HepG2 (cell line): ENCODE results near the gene NDUFB6. TPM values are rescaled to one million over a fixed set of nuclear protein-coding genes. Genes with fewer than 3 reads are reported as not detected.
A peak's percentile ranks its signal among the peaks of the same experiment; 100 is the strongest.

Experiments
- AHR ChIP-seq: IDR thresholded peaks from 2 replicates; pipeline ENCODE4 v1.6.1; 2018; ENCODE audit warnings: missing genetic modification reagents, missing compliant biosample characterization
- E2F5 ChIP-seq: sonication (generic); formaldehyde crosslinking; conservative IDR thresholded peaks from 2 replicates; pipeline ENCODE4 v1.4.0; 2020; ENCODE audit warnings: missing genetic modification reagents
- MIER3 ChIP-seq: IDR thresholded peaks from 2 replicates; pipeline ENCODE4 v1.6.1; 2016; ENCODE audit warnings: missing compliant biosample characterization, borderline replicate concordance
- MNT ChIP-seq: fragments of 450-650 bp; IDR thresholded peaks from 2 replicates; pipeline ENCODE4 v1.6.1; 2016
- NR3C1 ChIP-seq: sonication (generic); formaldehyde crosslinking; IDR thresholded peaks from 2 replicates; pipeline ENCODE4 v1.4.0; 2020; ENCODE audit warnings: missing genetic modification reagents
- SMYD3 ChIP-seq: sonication (generic); formaldehyde crosslinking; IDR thresholded peaks from 2 replicates; pipeline ENCODE4 v1.8.1; 2023; ENCODE audit warnings: mild to moderate bottlenecking, missing genetic modification reagents
- SP140L ChIP-seq: sonication (generic); formaldehyde crosslinking; IDR thresholded peaks from 2 replicates; pipeline ENCODE4 v1.4.0; 2020; ENCODE audit warnings: missing genetic modification reagents, borderline replicate concordance
- TP53 ChIP-seq: sonication (generic); formaldehyde crosslinking; conservative IDR thresholded peaks from 2 replicates; pipeline ENCODE4 v1.4.0; 2020; ENCODE audit warnings: missing genetic modification reagents
- ZBED4 ChIP-seq: sonication (generic); formaldehyde crosslinking; IDR thresholded peaks from 2 replicates; pipeline ENCODE4 v1.4.0; 2020; ENCODE audit warnings: missing genetic modification reagents, borderline replicate concordance
- ZBTB33 ChIP-seq: sonication (generic); formaldehyde crosslinking; IDR thresholded peaks from 2 replicates; pipeline ENCODE4 v1.4.0; 2020; ENCODE audit warnings: missing genetic modification reagents
- ZBTB7A ChIP-seq: sonication (generic); formaldehyde crosslinking; IDR thresholded peaks from 2 replicates; pipeline ENCODE4 v1.8.0; 2022; ENCODE audit warnings: mild to moderate bottlenecking, missing genetic modification reagents
- ZKSCAN1 ChIP-seq: fragments of 150-350 bp; IDR thresholded peaks from 2 replicates; pipeline ENCODE4 v1.6.1; 2014; ENCODE audit warnings: low read length
- ZNF552 ChIP-seq: sonication (generic); formaldehyde crosslinking; IDR thresholded peaks from 2 replicates; pipeline ENCODE4 v1.9.0; 2022; ENCODE audit warnings: missing genetic modification reagents, mild to moderate bottlenecking, borderline replicate concordance
- ZNF660 ChIP-seq: sonication (generic); formaldehyde crosslinking; IDR thresholded peaks from 2 replicates; pipeline ENCODE4 v1.5.1; 2020; ENCODE audit warnings: mild to moderate bottlenecking, low read depth, missing genetic modification reagents, borderline replicate concordance
- ZNF710 ChIP-seq: sonication (generic); formaldehyde crosslinking; IDR thresholded peaks from 2 replicates; pipeline ENCODE4 v1.5.0; 2020; ENCODE audit warnings: mild to moderate bottlenecking, missing genetic modification reagents, borderline replicate concordance
- ZNF768 ChIP-seq: sonication (generic); formaldehyde crosslinking; IDR thresholded peaks from 2 replicates; pipeline ENCODE4 v1.4.0; 2020; ENCODE audit warnings: missing genetic modification reagents
- ZNF816 ChIP-seq: sonication (generic); formaldehyde crosslinking; IDR thresholded peaks from 2 replicates; pipeline ENCODE4 v1.8.0; 2022; ENCODE audit warnings: missing genetic modification reagents, mild to moderate bottlenecking, borderline replicate concordance
- polyA plus RNA-seq, 8 experiments: library from polyadenylated mRNA; depleted of rRNA in 3 of 8; stranded (reverse) in 7 of 8; unstranded in 1 of 8; fragments of >200 nt; fragmentation: Illumina TruSeq in 4 of 8; extraction: Trizol in 4 of 8; gene quantifications; 2 replicates each; pipeline versions ENCODE4 v1.2.1 to v1.2.3, GENCODE V29; 2011 to 2016; ENCODE audit warnings: low read depth in 4 of 8, missing spikeins in 1 of 8, mixed read lengths in 1 of 8; ENCODE audit not compliant: insufficient read depth in 1 of 8
- total RNA-seq, 5 experiments: library from RNA; depleted of rRNA; stranded (reverse); fragments of >200 nt; fragmentation: Illumina TruSeq; extraction: Trizol; gene quantifications; 2 replicates each; pipeline ENCODE4 v1.2.3, GENCODE V29; 2016; ENCODE audit warnings: low read depth in 1 of 5
- TF ChIP-seq, protein P1 (sequence below): sonication (generic); formaldehyde crosslinking; IDR thresholded peaks from 2 replicates; pipeline ENCODE4 v1.5.0; 2020; ENCODE audit warnings: missing genetic modification reagents, mild to moderate bottlenecking, borderline replicate concordance

NDUFB6 gene
- total and polyA plus RNA-seq, 2 of the 13 experiments (the other 11 are each of a cell fraction or from before 2014, with no cell fraction given), result 31.2 to 81.9 TPM

- 0 out of 2 replicates have a peak, but pooled peaks have one; percentile 62 for TF ChIP-seq ZNF816 (CRISPR knock-in tag)
- TF ChIP-seq E2F5 (CRISPR knock-in tag), result peak; percentile 69; the same call in 1 of the 2 replicates
- no peak for TF ChIP-seq ZNF660 (CRISPR knock-in tag)
- no peak for TF ChIP-seq ZBED4 (CRISPR knock-in tag)
- no peak for TF ChIP-seq TP53 (CRISPR knock-in tag)
- TF ChIP-seq NR3C1 (CRISPR knock-in tag), result no peak
- TF ChIP-seq, protein P1, sequence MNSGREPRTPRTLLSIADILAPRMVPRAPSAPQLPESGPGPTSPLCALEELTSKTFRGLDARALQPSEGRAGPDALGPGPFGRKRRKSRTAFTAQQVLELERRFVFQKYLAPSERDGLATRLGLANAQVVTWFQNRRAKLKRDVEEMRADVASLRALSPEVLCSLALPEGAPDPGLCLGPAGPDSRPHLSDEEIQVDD (CRISPR knock-in tag), result 0 out of 2 replicates have a peak, but pooled peaks have one; percentile 25
- TF ChIP-seq ZBTB7A (CRISPR knock-in tag), result no peak
- TF ChIP-seq AHR (CRISPR knock-in tag), result no peak
- no peak for TF ChIP-seq ZBTB33
- peak; percentile 29; the same call in 1 of the 2 replicates for TF ChIP-seq MNT
- peak; percentile 47; the same call in 1 of the 2 replicates for TF ChIP-seq ZNF768 (CRISPR knock-in tag)
- TF ChIP-seq SMYD3, result no peak
- TF ChIP-seq ZNF710 (CRISPR knock-in tag), result no peak
- 0 out of 2 replicates have a peak, but pooled peaks have one; percentile 20 for TF ChIP-seq ZNF552 (CRISPR knock-in tag)
- no peak; the same call in 1 of the 2 replicates for TF ChIP-seq ZKSCAN1
- TF ChIP-seq MIER3, result peak; percentile 86; the same call in 1 of the 2 replicates
- no peak for TF ChIP-seq SP140L (CRISPR knock-in tag)
Measured at GRCh38 chr9:32572900-32573523, at the start of gene NDUFB6 (continued).
